ENCODE data around the gene KCNMA1.

Gene KCNMA1

GRCh38 chr10:77507291-77507880 is 130.2 kb downstream of the KCNMA1 start:
- Histone ChIP-seq H3K4me1 (ENCODE audit: insufficient read depth, insufficient read length) (no peaks in the 10 kb centered on the region), H3K4me3 (ENCODE audit: insufficient read length, low read depth) (no peak overlapping the region), H3K27me3 (ENCODE audit: insufficient read depth, insufficient read length) (no peaks in the 10 kb centered on the region), H3K9me3 (ENCODE audit: insufficient read depth, low read length) (no peaks in the 10 kb centered on the region; the same call in 1 of the 2 replicates), H3K36me3 (ENCODE audit: insufficient read depth, insufficient read length, low read length) (no peaks in the 10 kb centered on the region), H3K9ac (ENCODE audit: insufficient read length, low read depth) (no peak overlapping the region)
- no peak for TF ChIP-seq ZNF274 (IDR thresholded peaks at IDR 0.05; ENCODE audit: low read depth, low read length)
- no peak for TF ChIP-seq YY1 (IDR thresholded peaks at IDR 0.05; ENCODE audit: insufficient read depth, insufficient read length)
- no peak for TF ChIP-seq SUZ12 (IDR thresholded peaks at IDR 0.05; ENCODE audit: extremely low read depth, insufficient read depth, insufficient read length)
- no peak for DNase-seq (ENCODE audit: low read depth, low spot score)

DNA sequence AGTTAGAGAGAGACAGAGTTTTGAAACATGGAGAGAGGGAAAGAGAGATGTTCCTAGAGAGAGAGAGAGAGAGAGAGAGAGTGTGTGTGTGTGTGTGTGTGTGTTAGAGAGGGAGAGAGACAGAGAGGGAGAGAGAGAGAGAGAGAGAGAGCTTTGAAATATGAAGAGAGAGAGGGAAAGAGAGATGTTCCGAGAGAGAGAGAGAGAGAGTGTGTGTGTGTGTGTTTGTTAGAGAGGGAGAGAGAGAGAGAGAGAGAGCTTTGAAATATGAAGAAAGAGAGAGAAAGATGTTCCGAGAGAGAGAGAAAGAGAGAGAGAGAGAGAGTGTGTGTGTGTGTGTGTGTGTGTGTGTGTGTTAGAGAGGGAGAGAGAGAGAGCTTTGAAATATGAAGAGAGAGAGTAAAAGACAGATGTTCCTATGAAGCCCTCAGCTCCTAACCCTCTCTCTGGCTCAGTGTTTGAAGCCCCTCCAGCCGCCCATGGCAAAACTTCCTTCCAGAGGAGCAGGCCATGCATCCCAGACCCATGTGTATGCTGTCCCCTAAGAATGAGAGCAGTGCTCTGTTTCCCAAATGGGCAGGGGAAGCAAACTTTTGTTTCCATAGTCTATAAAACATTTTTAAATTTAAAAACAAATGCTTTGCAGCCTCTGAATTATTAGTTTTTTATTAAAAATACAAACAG is 130.9 kb downstream of the KCNMA1 start:
- no peak for DNase-seq (ENCODE audit: low read depth, low spot score)
- Histone ChIP-seq H3K4me1 (ENCODE audit: insufficient read depth, insufficient read length) (no peaks in the 10 kb centered on the region), H3K27me3 (ENCODE audit: insufficient read depth, insufficient read length) (no peaks in the 10 kb centered on the region), H3K9me3 (ENCODE audit: insufficient read depth, low read length) (no peaks in the 10 kb centered on the region; the same call in 1 of the 2 replicates), H3K4me3 (ENCODE audit: insufficient read length, low read depth) (no peak overlapping the region), H3K36me3 (ENCODE audit: insufficient read depth, insufficient read length, low read length) (no peaks in the 10 kb centered on the region), H3K9ac (ENCODE audit: insufficient read length, low read depth) (no peak overlapping the region)
- TF ChIP-seq SUZ12 (IDR thresholded peaks at IDR 0.05; ENCODE audit: extremely low read depth, insufficient read depth, insufficient read length) (no peak), ZNF274 (IDR thresholded peaks at IDR 0.05; ENCODE audit: low read depth, low read length) (no peak), YY1 (IDR thresholded peaks at IDR 0.05; ENCODE audit: insufficient read depth, insufficient read length) (no peak)

DNA sequence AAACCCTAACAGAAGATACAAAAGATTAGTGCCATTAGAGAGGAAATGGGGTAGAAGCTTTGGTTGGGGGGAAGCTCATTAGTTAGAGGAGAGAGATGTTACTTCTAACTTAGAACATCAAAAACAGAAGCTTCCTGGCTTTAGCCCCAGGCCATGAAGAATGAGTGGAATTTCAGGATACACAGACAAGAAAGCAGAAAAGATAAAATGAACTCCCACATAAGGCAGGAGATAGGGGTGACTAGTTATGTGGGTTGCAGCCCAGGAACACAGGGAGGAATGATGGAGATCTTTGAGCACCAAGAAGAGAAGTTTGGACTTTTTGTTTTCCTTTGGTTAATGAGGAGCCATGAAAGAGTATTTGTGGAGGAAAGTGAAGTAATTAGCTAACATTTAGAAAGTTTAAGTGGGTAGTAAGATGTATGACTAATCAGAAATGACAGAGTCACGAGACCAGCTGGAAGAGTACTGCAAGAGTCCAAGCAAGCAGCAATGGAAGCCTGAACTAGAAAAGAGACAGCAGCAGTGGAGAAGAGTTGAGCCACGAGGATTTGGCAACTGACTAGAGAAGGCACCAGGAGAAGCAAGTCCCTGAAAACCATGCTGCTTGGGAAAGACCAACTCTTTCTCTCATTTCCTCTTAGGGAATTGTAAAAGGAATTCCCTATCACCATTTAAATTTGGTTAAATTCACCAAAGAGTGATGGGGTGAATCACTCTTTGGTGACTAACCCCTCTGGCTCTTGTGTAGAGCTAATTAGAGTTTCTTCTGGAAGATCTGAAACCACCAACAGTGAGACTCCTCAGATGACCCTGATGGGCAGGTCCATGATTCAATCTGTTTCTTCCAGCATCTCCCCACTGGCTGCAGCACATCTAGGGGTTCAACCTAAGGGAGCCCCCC is 131.9 kb downstream of the KCNMA1 start:
- TF ChIP-seq SUZ12 (IDR thresholded peaks at IDR 0.05; ENCODE audit: extremely low read depth, insufficient read depth, insufficient read length) (no peak), YY1 (IDR thresholded peaks at IDR 0.05; ENCODE audit: insufficient read depth, insufficient read length) (no peak), ZNF274 (IDR thresholded peaks at IDR 0.05; ENCODE audit: low read depth, low read length) (no peak)
- Histone ChIP-seq H3K36me3 (ENCODE audit: insufficient read depth, insufficient read length, low read length) (no peaks in the 10 kb centered on the region), H3K27me3 (ENCODE audit: insufficient read depth, insufficient read length) (no peaks in the 10 kb centered on the region), H3K4me1 (ENCODE audit: insufficient read depth, insufficient read length) (no peaks in the 10 kb centered on the region), H3K4me3 (ENCODE audit: insufficient read length, low read depth) (no peak overlapping the region), H3K9ac (ENCODE audit: insufficient read length, low read depth) (no peak overlapping the region), H3K9me3 (ENCODE audit: insufficient read depth, low read length) (no peaks in the 10 kb centered on the region)
- DNase-seq (ENCODE audit: low read depth, low spot score): no peak

- no peaks in the 10 kb centered on the region for H3K4me1 ChIP-seq (ENCODE audit: insufficient read depth, insufficient read length)
- H3K36me3 ChIP-seq (ENCODE audit: insufficient read depth, insufficient read length, low read length): no peaks in the 10 kb centered on the region
- no peak overlapping the region for H3K4me3 ChIP-seq (ENCODE audit: insufficient read length, low read depth)
- TF ChIP-seq YY1 (IDR thresholded peaks at IDR 0.05; ENCODE audit: insufficient read depth, insufficient read length) (no peak), ZNF274 (IDR thresholded peaks at IDR 0.05; ENCODE audit: low read depth, low read length) (no peak), SUZ12 (IDR thresholded peaks at IDR 0.05; ENCODE audit: extremely low read depth, insufficient read depth, insufficient read length) (no peak)
- no peaks in the 10 kb centered on the region for H3K9me3 ChIP-seq (ENCODE audit: insufficient read depth, low read length)
- no peak overlapping the region for H3K9ac ChIP-seq (ENCODE audit: insufficient read length, low read depth)
- no peak for DNase-seq (ENCODE audit: low read depth, low spot score)
- no peaks in the 10 kb centered on the region for H3K27me3 ChIP-seq (ENCODE audit: insufficient read depth, insufficient read length)
Observed at GRCh38 chr10:77504873-77505257, 132.7 kb downstream of the KCNMA1 start.

- Histone ChIP-seq H3K36me3 (ENCODE audit: insufficient read depth, insufficient read length, low read length) (no peaks in the 10 kb centered on the region), H3K27me3 (ENCODE audit: insufficient read depth, insufficient read length) (no peaks in the 10 kb centered on the region), H3K4me3 (ENCODE audit: insufficient read length, low read depth) (no peak overlapping the region), H3K9ac (ENCODE audit: insufficient read length, low read depth) (no peak overlapping the region), H3K4me1 (ENCODE audit: insufficient read depth, insufficient read length) (no peaks in the 10 kb centered on the region), H3K9me3 (ENCODE audit: insufficient read depth, low read length) (no peaks in the 10 kb centered on the region)
- no peak for DNase-seq (ENCODE audit: low read depth, low spot score)
- TF ChIP-seq ZNF274 (IDR thresholded peaks at IDR 0.05; ENCODE audit: low read depth, low read length) (no peak), SUZ12 (IDR thresholded peaks at IDR 0.05; ENCODE audit: extremely low read depth, insufficient read depth, insufficient read length) (no peak), YY1 (IDR thresholded peaks at IDR 0.05; ENCODE audit: insufficient read depth, insufficient read length) (no peak)
Observed at GRCh38 chr10:77504196-77504872, 133.3 kb downstream of the KCNMA1 start.

GRCh38 chr10:77501846-77502261 is 135.8 kb downstream of the KCNMA1 start:
- H3K9me3 ChIP-seq (ENCODE audit: insufficient read depth, low read length): no peaks in the 10 kb centered on the region
- H3K9ac ChIP-seq (ENCODE audit: insufficient read length, low read depth): no peak overlapping the region
- peaks cover 9% of the 10 kb centered on the region for H3K4me1 ChIP-seq (ENCODE audit: insufficient read depth, insufficient read length)
- no peak for DNase-seq (ENCODE audit: low read depth, low spot score)
- no peaks in the 10 kb centered on the region for H3K36me3 ChIP-seq (ENCODE audit: insufficient read depth, insufficient read length, low read length)
- H3K4me3 ChIP-seq (ENCODE audit: insufficient read length, low read depth): no peak overlapping the region
- TF ChIP-seq SUZ12 (IDR thresholded peaks at IDR 0.05; ENCODE audit: extremely low read depth, insufficient read depth, insufficient read length): no peak
- no peak for TF ChIP-seq YY1 (IDR thresholded peaks at IDR 0.05; ENCODE audit: insufficient read depth, insufficient read length)
- no peak for TF ChIP-seq ZNF274 (IDR thresholded peaks at IDR 0.05; ENCODE audit: low read depth, low read length)
- H3K27me3 ChIP-seq (ENCODE audit: insufficient read depth, insufficient read length): no peaks in the 10 kb centered on the region

Data from NT2/D1 (cell line).